Measurements from ENCODE around the gene CAPN1. TPM values are rescaled to one million over a fixed set of nuclear protein-coding genes. Genes with fewer than 3 reads are reported as not detected.

CAPN1 gene
- total RNA-seq, 2 experiments from 2014 or later: 89.9 to 111 TPM

DNA sequence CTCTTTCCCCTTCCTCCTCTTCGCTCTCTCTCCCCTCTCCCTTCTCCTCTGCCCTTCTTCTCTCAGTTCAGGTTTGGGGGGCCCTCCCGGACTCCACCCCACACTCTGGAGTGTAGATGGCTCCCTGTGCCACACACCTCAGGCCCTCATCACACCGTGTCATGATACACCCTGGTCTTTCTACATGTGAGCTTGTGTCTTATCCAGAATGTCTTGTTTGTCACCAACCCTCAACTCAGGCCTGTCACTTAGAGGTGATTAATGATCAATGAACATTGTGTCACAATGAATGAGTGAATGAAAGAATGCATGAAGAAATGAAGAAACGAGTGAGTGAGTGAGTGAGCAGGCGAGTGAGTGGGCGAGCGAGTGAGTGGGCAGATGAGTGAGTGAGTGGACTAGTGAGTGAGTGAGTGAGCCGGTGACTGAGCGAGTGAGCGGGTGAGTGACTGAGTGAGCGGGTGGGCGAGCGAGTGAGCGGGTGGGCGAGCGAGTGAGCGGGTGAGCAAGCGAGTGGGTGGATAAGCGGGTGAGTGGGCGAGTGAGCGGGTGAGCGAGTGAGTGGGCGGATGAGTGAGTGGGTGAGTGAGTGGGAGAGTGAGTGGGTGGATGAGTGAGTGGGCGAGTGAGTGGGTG is 33.8 kb downstream of the CAPN1 start:
- no peak overlapping the region for H2AFZ ChIP-seq (ENCODE audit: low read length)
- H3K4me3 ChIP-seq (ENCODE audit: low read depth, low read length, poor library complexity, severe bottlenecking): no peak overlapping the region
- H3K36me3 ChIP-seq (ENCODE audit: insufficient read depth, low read length): peaks cover 5% of the 10 kb centered on the region; the same call in 1 of the 2 replicates
- H3K9me2 ChIP-seq (ENCODE audit: insufficient read depth, low read length): no peaks in the 10 kb centered on the region
- POLR2A ChIA-PET: no interaction called here
- H3K4me1 ChIP-seq (ENCODE audit: insufficient read depth, low read length, poor library complexity, severe bottlenecking): no peaks in the 10 kb centered on the region
- no peak overlapping the region for H3K4me2 ChIP-seq (ENCODE audit: low read length)
- no peak overlapping the region for H3K27ac ChIP-seq (ENCODE audit: low read depth, low read length, poor library complexity, severe bottlenecking)
- no peaks in the 10 kb centered on the region for H3K79me2 ChIP-seq (ENCODE audit: insufficient read depth, low read depth, low read length)
- TF ChIP-seq EZH2phosphoT487 (IDR thresholded peaks at IDR 0.05; ENCODE audit: borderline replicate concordance, low read depth, low read length): no peak
- TF ChIP-seq, protein P1, sequence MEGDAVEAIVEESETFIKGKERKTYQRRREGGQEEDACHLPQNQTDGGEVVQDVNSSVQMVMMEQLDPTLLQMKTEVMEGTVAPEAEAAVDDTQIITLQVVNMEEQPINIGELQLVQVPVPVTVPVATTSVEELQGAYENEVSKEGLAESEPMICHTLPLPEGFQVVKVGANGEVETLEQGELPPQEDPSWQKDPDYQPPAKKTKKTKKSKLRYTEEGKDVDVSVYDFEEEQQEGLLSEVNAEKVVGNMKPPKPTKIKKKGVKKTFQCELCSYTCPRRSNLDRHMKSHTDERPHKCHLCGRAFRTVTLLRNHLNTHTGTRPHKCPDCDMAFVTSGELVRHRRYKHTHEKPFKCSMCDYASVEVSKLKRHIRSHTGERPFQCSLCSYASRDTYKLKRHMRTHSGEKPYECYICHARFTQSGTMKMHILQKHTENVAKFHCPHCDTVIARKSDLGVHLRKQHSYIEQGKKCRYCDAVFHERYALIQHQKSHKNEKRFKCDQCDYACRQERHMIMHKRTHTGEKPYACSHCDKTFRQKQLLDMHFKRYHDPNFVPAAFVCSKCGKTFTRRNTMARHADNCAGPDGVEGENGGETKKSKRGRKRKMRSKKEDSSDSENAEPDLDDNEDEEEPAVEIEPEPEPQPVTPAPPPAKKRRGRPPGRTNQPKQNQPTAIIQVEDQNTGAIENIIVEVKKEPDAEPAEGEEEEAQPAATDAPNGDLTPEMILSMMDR (conservative IDR thresholded peaks at IDR 0.05; ENCODE audit: low read length): no peak
- BruUV-seq (replicated peaks): no TSS peak
- H3K9me3 ChIP-seq (ENCODE audit: low read length): no peaks in the 10 kb centered on the region
- intact Hi-C loops (cut with micrococcal nuclease; ENCODE audit: unreplicated experiment): no loop called here
- no peak for DNase-seq (ENCODE audit: low spot score)
- no peaks in the 10 kb centered on the region for H4K20me1 ChIP-seq (ENCODE audit: insufficient read depth, low read length)
- CTCF ChIA-PET (ENCODE audit: unreplicated experiment): no interaction called here

DNA sequence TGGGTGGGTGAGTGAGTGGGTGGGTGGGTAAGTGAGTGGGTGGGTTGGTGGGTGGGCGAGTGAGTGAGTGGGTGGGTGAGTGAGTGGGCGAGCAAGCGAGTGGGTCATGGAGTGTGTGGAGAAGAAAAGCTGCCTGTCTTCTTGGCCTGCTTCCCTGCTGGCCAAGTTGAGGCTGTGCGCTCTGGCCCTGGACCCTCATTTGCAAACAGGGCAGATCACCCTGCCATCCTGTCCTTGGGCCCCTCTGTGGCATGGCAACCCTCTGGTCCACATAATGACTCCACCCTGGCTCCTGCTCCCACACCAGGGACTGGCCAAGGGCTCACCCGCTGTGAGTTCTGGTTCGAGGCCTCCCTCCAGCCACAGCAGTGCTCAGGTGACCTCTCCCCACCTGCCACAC is 35.1 kb downstream of the CAPN1 start:
- Histone ChIP-seq H3K27ac (ENCODE audit: low read depth, low read length, poor library complexity, severe bottlenecking) (no peak overlapping the region), H4K20me1 (ENCODE audit: insufficient read depth, low read length) (no peaks in the 10 kb centered on the region), H3K4me1 (ENCODE audit: insufficient read depth, low read length, poor library complexity, severe bottlenecking) (no peaks in the 10 kb centered on the region), H2AFZ (ENCODE audit: low read length) (no peak overlapping the region), H3K79me2 (ENCODE audit: insufficient read depth, low read depth, low read length) (no peaks in the 10 kb centered on the region), H3K36me3 (ENCODE audit: insufficient read depth, low read length) (no peaks in the 10 kb centered on the region), H3K9me2 (ENCODE audit: insufficient read depth, low read length) (no peaks in the 10 kb centered on the region), H3K4me2 (ENCODE audit: low read length) (no peak overlapping the region), H3K4me3 (ENCODE audit: low read depth, low read length, poor library complexity, severe bottlenecking) (no peak overlapping the region), H3K9me3 (ENCODE audit: low read length) (no peaks in the 10 kb centered on the region)
- no TSS peak for BruUV-seq (replicated peaks)
- intact Hi-C loops (cut with micrococcal nuclease; ENCODE audit: unreplicated experiment): no loop called here
- no peak for DNase-seq (ENCODE audit: low spot score)
- TF ChIP-seq, protein P1 (conservative IDR thresholded peaks at IDR 0.05; ENCODE audit: low read length): no peak
- TF ChIP-seq EZH2phosphoT487 (IDR thresholded peaks at IDR 0.05; ENCODE audit: borderline replicate concordance, low read depth, low read length): no peak
- POLR2A ChIA-PET: no interaction called here
- CTCF ChIA-PET (ENCODE audit: unreplicated experiment): no interaction called here
